Large intestine (tissue), 3 donors: ENCODE measurements around the gene SLC10A3. TPM values are rescaled to one million over a fixed set of nuclear protein-coding genes. Genes with fewer than 3 reads are reported as not detected.
A peak's percentile ranks its signal among the peaks of the same experiment; 100 is the strongest.

Source experiments
- DNase-seq, 2 donors: peaks; one replicate each; pipeline versions ENCODE4 v3.0.0 to v3.0.0-alpha.2; 2013
- H3K27ac ChIP-seq: one replicate; pipeline ENCODE4 v1.5.1; 2013; ENCODE audit warnings: low read length
- H3K27me3 ChIP-seq: 2 replicates; pipeline ENCODE4 v1.6.1; 2013; ENCODE audit warnings: low read length; ENCODE audit not compliant: control insufficient read depth, insufficient read depth
- H3K36me3 ChIP-seq: 2 replicates; pipeline ENCODE4 v1.6.1; 2013; ENCODE audit warnings: low read length; ENCODE audit not compliant: control insufficient read depth, insufficient read depth
- H3K4me1 ChIP-seq: one replicate; pipeline ENCODE4 v1.6.1; 2013; ENCODE audit warnings: low read length; ENCODE audit not compliant: control insufficient read depth, insufficient read depth
- H3K4me3 ChIP-seq: one replicate; pipeline ENCODE4 v1.5.1; 2013; ENCODE audit warnings: low read length
- H3K9me3 ChIP-seq: one replicate; pipeline ENCODE4 v1.6.1; 2013; ENCODE audit warnings: mild to moderate bottlenecking, low read depth, low read length, moderate library complexity; ENCODE audit not compliant: control insufficient read depth
- WGBS: methylation state at CpG from one replicate; pipeline ENCODE4 v1.1.5; 2013; ENCODE audit warnings: low lambda C conversion rate; ENCODE audit not compliant: insufficient coverage; 5-methylcytosine and 5-hydroxymethylcytosine counted together
- polyA plus RNA-seq: library from polyadenylated mRNA; unstranded; fragments of 120-200 nt; gene quantifications from one replicate; pipeline ENCODE4 v1.2.1, GENCODE V29; 2013

The SLC10A3 gene
- polyA plus RNA-seq, 1 donor = 21.1 TPM

DNA sequence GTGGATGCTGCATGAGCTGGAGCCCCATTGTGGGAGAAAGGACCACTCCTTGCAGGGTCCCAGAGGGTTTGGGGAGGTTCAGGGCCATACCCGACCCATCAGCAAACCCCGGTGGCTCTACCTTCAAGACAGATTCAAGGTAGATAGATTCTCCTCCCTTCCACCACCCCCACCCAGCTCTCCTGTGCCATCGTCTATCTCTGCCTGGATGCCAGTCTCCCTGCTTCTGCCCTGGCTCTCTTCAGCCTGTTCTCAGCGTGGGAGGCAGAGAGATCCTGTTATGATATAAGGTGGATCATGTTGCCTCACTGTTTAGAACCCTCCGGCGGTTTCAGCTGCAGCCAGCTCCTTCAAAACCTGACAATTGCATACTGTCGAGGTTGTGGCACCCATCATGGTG lies 16.7 kb downstream of the SLC10A3 start:
- no peak overlapping the region for H3K27ac ChIP-seq
- no CpG with 5 or more reads among the region's 7 CpGs for WGBS
- no peak for DNase-seq
- no peak overlapping the region for H3K4me3 ChIP-seq
- no peaks in the 10 kb centered on the region for H3K9me3 ChIP-seq
- H3K4me1 ChIP-seq = peaks cover 7% of the 10 kb centered on the region
- H3K36me3 ChIP-seq = peaks cover 26% of the 10 kb centered on the region
- no peaks in the 10 kb centered on the region for H3K27me3 ChIP-seq

DNA sequence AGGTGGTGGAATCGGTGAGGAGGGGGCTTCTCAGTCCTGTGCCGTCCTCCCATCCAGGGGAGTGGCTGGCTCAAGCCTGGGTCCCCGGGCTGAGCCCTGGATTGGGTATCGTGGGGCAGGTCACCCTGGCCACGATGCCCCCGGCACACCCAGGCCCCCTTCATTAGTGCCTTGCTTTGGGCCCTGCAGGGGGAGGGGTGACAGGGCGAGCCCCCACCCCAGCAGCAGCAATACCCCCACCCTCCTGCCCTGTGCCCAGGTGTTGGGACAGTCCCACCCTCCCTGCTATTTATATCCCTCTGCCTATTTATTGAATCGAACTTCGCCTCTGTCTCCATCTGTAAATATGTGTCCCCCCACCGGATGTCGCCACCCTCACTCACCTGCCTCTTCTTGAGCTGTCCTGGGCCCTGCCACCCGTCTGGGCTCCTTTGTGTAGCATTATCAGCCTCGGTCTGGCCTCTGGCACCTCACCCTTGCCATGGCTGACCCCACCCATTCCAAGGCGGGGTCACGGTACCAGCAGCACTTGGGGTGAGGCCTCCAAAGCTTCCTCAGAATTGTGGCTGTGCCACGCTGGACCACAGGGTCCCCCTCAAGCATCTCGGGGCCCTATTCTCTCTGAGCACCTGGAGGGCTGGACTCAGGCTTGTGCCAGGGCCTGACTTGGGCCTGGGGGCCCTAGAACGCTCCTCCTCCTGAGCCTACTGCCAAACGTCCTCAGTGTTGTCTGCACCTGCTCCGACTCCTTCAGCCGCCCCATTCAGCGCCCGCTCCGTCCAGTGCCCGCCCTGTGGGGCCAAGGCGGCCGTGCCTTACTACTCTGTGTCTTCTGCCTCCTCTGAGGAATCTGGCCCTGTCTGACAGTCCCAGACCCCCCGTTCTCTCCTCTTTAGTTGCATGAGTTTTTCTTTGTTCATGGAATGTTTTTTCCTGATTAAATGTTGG lies 17.5 kb downstream of the SLC10A3 start:
- no peak overlapping the region for H3K4me3 ChIP-seq
- H3K36me3 ChIP-seq = peaks cover 29% of the 10 kb centered on the region
- no peaks in the 10 kb centered on the region for H3K9me3 ChIP-seq
- H3K4me1 ChIP-seq = peaks cover 5% of the 10 kb centered on the region
- WGBS = no CpG with 5 or more reads among the region's 28 CpGs
- H3K27me3 ChIP-seq = no peaks in the 10 kb centered on the region
- H3K27ac ChIP-seq = no peak overlapping the region
- DNase-seq = no peak

GRCh38 chrX:154471839-154472684 lies 18.4 kb downstream of the SLC10A3 start:
- Histone ChIP-seq H3K27ac (no peak overlapping the region), H3K36me3 (peaks cover 29% of the 10 kb centered on the region), H3K4me3 (no peak overlapping the region), H3K9me3 (no peaks in the 10 kb centered on the region), H3K27me3 (no peaks in the 10 kb centered on the region), H3K4me1 (peaks cover 2% of the 10 kb centered on the region)
- WGBS = no CpG with 5 or more reads among the region's 23 CpGs
- DNase-seq = peak in 1 of 2 donors; percentile 20

GRCh38 chrX:154470914-154471568 lies 19.4 kb downstream of the SLC10A3 start:
- H3K4me3 ChIP-seq = no peak overlapping the region
- no peaks in the 10 kb centered on the region for H3K27me3 ChIP-seq
- no peak for DNase-seq
- peaks cover 36% of the 10 kb centered on the region for H3K36me3 ChIP-seq
- WGBS = no CpG with 5 or more reads among the region's 23 CpGs
- H3K27ac ChIP-seq = no peak overlapping the region
- peaks cover 2% of the 10 kb centered on the region for H3K4me1 ChIP-seq
- no peaks in the 10 kb centered on the region for H3K9me3 ChIP-seq

GRCh38 chrX:154470434-154470833 lies 20.0 kb downstream of the SLC10A3 start:
- WGBS = no CpG with 5 or more reads among the region's 14 CpGs
- Histone ChIP-seq H3K4me3 (no peak overlapping the region), H3K36me3 (peaks cover 41% of the 10 kb centered on the region), H3K27ac (no peak overlapping the region), H3K9me3 (no peaks in the 10 kb centered on the region), H3K27me3 (no peaks in the 10 kb centered on the region), H3K4me1 (peaks cover 2% of the 10 kb centered on the region)
- no peak for DNase-seq

DNA sequence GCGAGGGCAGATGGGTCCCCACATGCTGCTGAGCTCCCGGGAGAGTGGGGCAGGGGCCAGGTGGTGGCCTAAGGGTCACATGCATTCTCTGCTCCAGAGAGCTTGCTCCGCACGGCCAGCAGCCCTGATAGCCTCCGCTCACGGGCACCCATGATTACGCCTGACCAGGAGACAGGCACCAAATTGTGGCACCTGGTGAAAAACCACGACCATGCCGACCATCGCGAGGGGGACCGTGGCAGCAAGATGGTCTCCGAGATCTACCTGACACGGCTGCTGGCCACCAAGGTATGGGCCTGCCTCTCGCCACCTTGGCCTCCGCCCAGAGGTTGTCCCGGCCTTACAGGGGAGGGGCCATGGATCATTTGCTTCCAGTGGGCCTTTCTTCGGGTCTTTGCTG lies 20.5 kb downstream of the SLC10A3 start:
- H3K9me3 ChIP-seq = no peaks in the 10 kb centered on the region
- DNase-seq = no peak
- no peak overlapping the region for H3K4me3 ChIP-seq
- no peaks in the 10 kb centered on the region for H3K27me3 ChIP-seq
- WGBS = no CpG with 5 or more reads among the region's 18 CpGs
- peaks cover 2% of the 10 kb centered on the region for H3K4me1 ChIP-seq
- peaks cover 47% of the 10 kb centered on the region for H3K36me3 ChIP-seq
- no peak overlapping the region for H3K27ac ChIP-seq

DNA sequence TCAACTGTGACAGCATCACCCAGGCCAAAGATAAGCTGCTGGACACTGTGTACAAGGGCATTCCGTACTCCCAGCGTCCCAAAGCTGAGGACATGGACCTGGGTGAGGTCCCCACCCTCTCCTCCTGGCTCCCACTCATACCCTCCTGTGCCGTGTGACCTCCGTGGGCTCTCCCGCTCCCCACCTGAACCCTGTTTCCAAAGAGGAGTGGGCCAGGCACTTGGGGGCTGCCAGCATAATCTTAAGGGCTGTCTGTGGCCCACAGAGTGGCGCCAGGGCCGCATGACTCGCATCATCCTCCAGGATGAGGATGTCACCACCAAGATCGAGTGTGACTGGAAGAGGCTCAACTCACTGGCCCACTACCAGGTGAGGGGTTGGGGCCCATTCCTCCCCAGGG lies 21.3 kb downstream of the SLC10A3 start:
- no peak overlapping the region for H3K4me3 ChIP-seq
- H3K36me3 ChIP-seq = peaks cover 51% of the 10 kb centered on the region
- no peaks in the 10 kb centered on the region for H3K27me3 ChIP-seq
- H3K9me3 ChIP-seq = no peaks in the 10 kb centered on the region
- H3K4me1 ChIP-seq = peaks cover 2% of the 10 kb centered on the region
- H3K27ac ChIP-seq = no peak overlapping the region
- no CpG with 5 or more reads among the region's 9 CpGs for WGBS
- DNase-seq = no peak

DNA sequence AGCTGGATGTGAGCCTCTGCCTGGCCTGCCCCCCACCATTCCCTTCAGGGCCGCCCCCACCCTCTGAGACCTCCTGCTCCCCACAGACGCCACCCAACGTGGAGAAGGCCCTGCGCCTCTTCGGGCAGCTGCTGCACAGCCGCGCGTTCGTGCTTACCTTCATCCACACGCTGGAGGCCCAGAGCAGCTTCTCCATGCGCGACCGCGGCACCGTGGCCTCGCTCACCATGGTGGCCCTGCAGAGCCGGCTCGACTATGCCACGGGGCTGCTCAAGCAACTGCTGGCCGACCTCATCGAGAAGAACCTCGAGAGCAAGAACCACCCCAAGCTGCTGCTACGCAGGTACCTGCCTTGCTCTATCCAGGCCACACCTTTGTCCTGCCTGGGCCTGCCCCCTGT lies 22.2 kb downstream of the SLC10A3 start:
- H3K4me1 ChIP-seq = peaks cover 2% of the 10 kb centered on the region
- H3K27me3 ChIP-seq = no peaks in the 10 kb centered on the region
- no peak for DNase-seq
- no CpG with 5 or more reads among the region's 23 CpGs for WGBS
- H3K27ac ChIP-seq = no peak overlapping the region
- no peak overlapping the region for H3K4me3 ChIP-seq
- H3K36me3 ChIP-seq = peaks cover 57% of the 10 kb centered on the region
- H3K9me3 ChIP-seq = no peaks in the 10 kb centered on the region

GRCh38 chrX:154467556-154467955 lies 22.9 kb downstream of the SLC10A3 start:
- Histone ChIP-seq H3K36me3 (peaks cover 59% of the 10 kb centered on the region), H3K27me3 (no peaks in the 10 kb centered on the region), H3K4me1 (peaks cover 2% of the 10 kb centered on the region), H3K4me3 (no peak overlapping the region), H3K27ac (no peak overlapping the region), H3K9me3 (no peaks in the 10 kb centered on the region)
- DNase-seq = no peak
- WGBS = no CpG with 5 or more reads among the region's 21 CpGs

DNA sequence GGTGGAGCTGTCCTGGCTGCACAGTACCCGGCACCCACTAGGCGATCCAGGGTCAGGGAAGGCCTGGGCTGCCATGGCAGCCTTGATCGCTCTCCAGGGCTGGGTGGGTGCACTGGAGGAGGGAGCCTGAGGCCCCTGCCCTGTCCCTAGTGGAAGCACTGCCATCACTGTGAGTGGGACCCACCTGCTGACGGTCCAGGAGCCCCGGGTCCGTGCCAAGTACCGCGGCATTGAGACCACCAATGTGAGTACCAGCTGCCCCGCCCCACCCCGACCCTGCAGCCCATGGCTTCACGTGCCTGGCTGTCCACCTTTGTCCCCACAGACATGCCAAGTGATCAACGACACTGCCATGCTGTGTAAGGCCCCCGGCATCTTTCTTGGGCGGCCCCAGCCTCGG lies 23.5 kb downstream of the SLC10A3 start:
- H3K36me3 ChIP-seq = peaks cover 63% of the 10 kb centered on the region

More for the DNA sequence above, 23.5 kb downstream of the SLC10A3 start:
- H3K9me3 ChIP-seq = no peaks in the 10 kb centered on the region
- no peak for DNase-seq
- H3K27ac ChIP-seq = no peak overlapping the region
- H3K4me3 ChIP-seq = no peak overlapping the region
- H3K4me1 ChIP-seq = peaks cover under 1% of the 10 kb centered on the region
- WGBS = no CpG with 5 or more reads among the region's 15 CpGs
- no peaks in the 10 kb centered on the region for H3K27me3 ChIP-seq
